WTC11 (cell line): ENCODE data around the gene PPA2. TPM values are rescaled to one million over a fixed set of nuclear protein-coding genes. Genes with fewer than 3 reads are reported as not detected.

Experiments
- ATAC-seq: fragments of 200-7000 bp; cut with Tn5 transposase; 2 replicates; pipeline ENCODE4 v1.10.0; 2021; ENCODE audit warnings: mild to moderate bottlenecking, moderate library complexity
- CTCF ChIA-PET: fragments of 300-600 bp; sonication (Branson Sonifier 250); formaldehyde crosslinking; loops from one replicate; lab custom pipeline; 2021; ENCODE audit warnings: antibody characterized with exemption; lab: Charles Lee
- POLR2A ChIA-PET: fragments of 350-600 bp; sonication (Branson Sonifier 250); formaldehyde crosslinking; loops from one replicate; lab custom pipeline; 2021; ENCODE audit warnings: antibody characterized with exemption; lab: Charles Lee
- DNase-seq: peaks from one replicate; pipeline ENCODE4 v3.0.0; 2021; ENCODE audit warnings: low spot score
- H3K27ac Mint-ChIP-seq: 2 replicates; pipeline ENCODE4 v1.8.0; 2021; ENCODE audit warnings: mixed read lengths
- H3K27me3 Mint-ChIP-seq: 2 replicates; pipeline ENCODE4 v1.8.0; 2021; ENCODE audit warnings: low read depth, mild to moderate bottlenecking, moderate library complexity, mixed read lengths
- H3K36me3 Mint-ChIP-seq: 2 replicates; pipeline ENCODE4 v1.8.0; 2021; ENCODE audit warnings: mixed read lengths
- H3K4me1 Mint-ChIP-seq: 2 replicates; pipeline ENCODE4 v1.8.0; 2022; ENCODE audit warnings: mixed read lengths
- H3K4me3 Mint-ChIP-seq: 2 replicates; pipeline ENCODE4 v1.8.0; 2021; ENCODE audit warnings: mild to moderate bottlenecking, moderate library complexity, mixed read lengths
- H3K9me3 Mint-ChIP-seq: 2 replicates; pipeline ENCODE4 v1.8.0; 2021; ENCODE audit warnings: mixed read lengths
- ATF6 ChIP-seq: sonication (generic); formaldehyde crosslinking; IDR thresholded peaks from 2 replicates; pipeline ENCODE4 v1.8.1; 2023; ENCODE audit warnings: mild to moderate bottlenecking, missing genetic modification reagents
- CREB1 ChIP-seq: sonication (generic); formaldehyde crosslinking; IDR thresholded peaks from 2 replicates; pipeline ENCODE4 v1.8.0; 2023; ENCODE audit warnings: mild to moderate bottlenecking, missing genetic modification reagents
- E2F4 ChIP-seq: sonication (generic); formaldehyde crosslinking; IDR thresholded peaks from 2 replicates; pipeline ENCODE4 v1.8.1; 2022; ENCODE audit warnings: low read depth, mild to moderate bottlenecking, moderate library complexity, missing genetic modification reagents, borderline replicate concordance
- ELF4 ChIP-seq: sonication (generic); formaldehyde crosslinking; IDR thresholded peaks from 2 replicates; pipeline ENCODE4 v1.8.1; 2022; ENCODE audit warnings: low read depth, mild to moderate bottlenecking, moderate library complexity, missing genetic modification reagents
- ETV6 ChIP-seq: sonication (generic); formaldehyde crosslinking; IDR thresholded peaks from 2 replicates; pipeline ENCODE4 v1.8.1; 2022; ENCODE audit warnings: mild to moderate bottlenecking, missing genetic modification reagents
- FOXP4 ChIP-seq: sonication (generic); formaldehyde crosslinking; IDR thresholded peaks from 2 replicates; pipeline ENCODE4 v1.8.0; 2022; ENCODE audit warnings: mild to moderate bottlenecking, missing genetic modification reagents
- GABPB1 ChIP-seq: sonication (generic); formaldehyde crosslinking; IDR thresholded peaks from 2 replicates; pipeline ENCODE4 v1.8.1; 2023; ENCODE audit warnings: mild to moderate bottlenecking, missing genetic modification reagents
- JUN ChIP-seq: sonication (generic); formaldehyde crosslinking; IDR thresholded peaks from 2 replicates; pipeline ENCODE4 v1.8.0; 2023; ENCODE audit warnings: mild to moderate bottlenecking, missing genetic modification reagents
- MLX ChIP-seq: sonication (generic); formaldehyde crosslinking; IDR thresholded peaks from 2 replicates; pipeline ENCODE4 v1.8.1; 2023; ENCODE audit warnings: mild to moderate bottlenecking, missing genetic modification reagents, moderate library complexity
- NR3C1 ChIP-seq: sonication (generic); formaldehyde crosslinking; conservative IDR thresholded peaks from 2 replicates; pipeline ENCODE4 v1.8.1; 2023; ENCODE audit warnings: low read depth, mild to moderate bottlenecking, missing genetic modification reagents
- RORB ChIP-seq: fragments of 250-450 bp; sonication (Bioruptor Pico); IDR thresholded peaks from 2 replicates; pipeline ENCODE4 v1.9.0; 2021; ENCODE audit warnings: mild to moderate bottlenecking
- SMAD4 ChIP-seq: sonication (generic); formaldehyde crosslinking; IDR thresholded peaks from 2 replicates; pipeline ENCODE4 v1.8.0; 2022; ENCODE audit warnings: mild to moderate bottlenecking, missing genetic modification reagents
- SOX15 ChIP-seq: fragments of 250-450 bp; sonication (Bioruptor Pico); IDR thresholded peaks from 2 replicates; pipeline ENCODE4 v1.9.0; 2021; ENCODE audit warnings: mild to moderate bottlenecking
- TCF7 ChIP-seq: sonication (generic); formaldehyde crosslinking; IDR thresholded peaks from 2 replicates; pipeline ENCODE4 v1.8.0; 2022; ENCODE audit warnings: mild to moderate bottlenecking, low read depth, missing genetic modification reagents, moderate library complexity
- TEAD4 ChIP-seq: sonication (generic); formaldehyde crosslinking; IDR thresholded peaks from 2 replicates; pipeline ENCODE4 v1.8.0; 2022; ENCODE audit warnings: mild to moderate bottlenecking, missing genetic modification reagents
- ZBTB43 ChIP-seq: sonication (generic); formaldehyde crosslinking; IDR thresholded peaks from 2 replicates; pipeline ENCODE4 v1.8.1; 2023; ENCODE audit warnings: mild to moderate bottlenecking, missing genetic modification reagents
- ZMAT4 ChIP-seq: fragments of 250-450 bp; sonication (Bioruptor Pico); IDR thresholded peaks from 2 replicates; pipeline ENCODE4 v1.9.0; 2021; ENCODE audit warnings: mild to moderate bottlenecking
- ZNF138 ChIP-seq: sonication (generic); formaldehyde crosslinking; conservative IDR thresholded peaks from 2 replicates; pipeline ENCODE4 v1.8.1; 2022; ENCODE audit warnings: mild to moderate bottlenecking, moderate library complexity, missing genetic modification reagents
- ZNF317 ChIP-seq: sonication (generic); formaldehyde crosslinking; IDR thresholded peaks from 2 replicates; pipeline ENCODE4 v1.8.1; 2023; ENCODE audit warnings: low read depth, mild to moderate bottlenecking, moderate library complexity, missing genetic modification reagents, borderline replicate concordance
- total RNA-seq: library from RNA; stranded (reverse); gene quantifications from 3 replicates; pipeline ENCODE4 v1.2.3, GENCODE V29; 2021

The PPA2 gene
- total RNA-seq, 1 experiment from 2014 or later = 50.8 TPM

- TF ChIP-seq FOXP4 (CRISPR knock-in tag) (no peak), ZBTB43 (CRISPR knock-in tag) (no peak), NR3C1 (CRISPR knock-in tag) (no peak), SMAD4 (CRISPR knock-in tag) (no peak), ATF6 (CRISPR knock-in tag) (no peak), JUN (CRISPR knock-in tag) (no peak), ELF4 (CRISPR knock-in tag) (no peak), TCF7 (CRISPR knock-in tag) (no peak), RORB (CRISPR knock-in tag) (no peak), TEAD4 (CRISPR knock-in tag) (no peak), SOX15 (no peak)
Observed at GRCh38 chr4:105422207-105422920, 51.5 kb downstream of the PPA2 start (continued).

- H3K4me1 Mint-ChIP-seq = no peaks in the 10 kb centered on the region
- POLR2A ChIA-PET = no interaction called here
- no peak for ATAC-seq
- peaks cover 3% of the 10 kb centered on the region for H3K9me3 Mint-ChIP-seq
- no peak for DNase-seq
- no peak for TF ChIP-seq ZMAT4
- peak; percentile 65 for TF ChIP-seq GABPB1 (CRISPR knock-in tag)
- no peak overlapping the region for H3K4me3 Mint-ChIP-seq
- H3K27ac Mint-ChIP-seq = no peak overlapping the region
- H3K36me3 Mint-ChIP-seq = peaks cover 5% of the 10 kb centered on the region; the same call in 1 of the 2 replicates
- CTCF ChIA-PET = no interaction called here
- no peaks in the 10 kb centered on the region for H3K27me3 Mint-ChIP-seq
Observed at GRCh38 chr4:105417624-105418023, 56.2 kb downstream of the PPA2 start.

- POLR2A ChIA-PET = no interaction called here
- Mint-ChIP-seq H3K36me3 (peaks cover 20% of the 10 kb centered on the region), H3K4me1 (no peaks in the 10 kb centered on the region), H3K27me3 (no peaks in the 10 kb centered on the region), H3K27ac (no peak overlapping the region), H3K4me3 (no peak overlapping the region), H3K9me3 (peaks cover 24% of the 10 kb centered on the region)
- peak; percentile 32; the same call in 1 of the 2 replicates for ATAC-seq
- TF ChIP-seq ETV6 (no peak), ZNF317 (no peak), GABPB1 (CRISPR knock-in tag) (no peak), ZNF138 (CRISPR knock-in tag) (no peak), E2F4 (CRISPR knock-in tag) (no peak), CREB1 (CRISPR knock-in tag) (no peak), ZMAT4 (no peak), TEAD4 (CRISPR knock-in tag) (no peak), SOX15 (no peak), MLX (CRISPR knock-in tag) (no peak)
- CTCF ChIA-PET = no interaction called here
- DNase-seq = peak; percentile 8
Observed at GRCh38 chr4:105415281-105415744, 58.5 kb downstream of the PPA2 start.
